Measurements from ENCODE around the gene HOXB6. TPM values are rescaled to one million over a fixed set of nuclear protein-coding genes. Genes with fewer than 3 reads are reported as not detected.

Gene HOXB6
- 0.13 TPM in 1 of 2 replicates, not detected in the other for total RNA-seq

GRCh38 chr17:48604770-48605329 is at the start of gene HOXB6:
Gene HOXB6, minus strand, starts transcription at chr17:48604986. Its CDS starts 6,836 bp downstream, at chr17:48598150.

GRCh38 chr17:48626245-48627117 is 21.7 kb upstream of the HOXB6 start, which contains the start of gene HOXB9:
Gene HOXB9, minus strand, starts transcription at chr17:48626358. Its CDS starts 89 bp downstream, at chr17:48626269.

GRCh38 chr17:48615047-48615962 is 10.5 kb upstream of the HOXB6 start, which contains the start of gene HOXB8:
Gene HOXB8, minus strand, starts transcription at chr17:48615292. Its CDS starts 588 bp downstream, at chr17:48614704.

GRCh38 chr17:48610282-48611211 is 5.8 kb upstream of the HOXB6 start, which contains the start of gene HOXB7:
Gene HOXB7, minus strand, starts transcription at chr17:48611017. Its CDS starts 99 bp downstream, at chr17:48610918.

GRCh38 chr17:48593126-48593829 is 11.5 kb downstream of the HOXB6 start, which contains the start of gene HOXB5:
Gene HOXB5, minus strand, starts transcription at chr17:48593779. Its CDS starts 97 bp downstream, at chr17:48593682.

GRCh38 chr17:48589831-48590606 is 14.8 kb downstream of the HOXB6 start, which contains the start of gene HOXB3:
Gene HOXB3, minus strand, starts transcription at chr17:48590241. Its CDS starts 37,767 bp downstream, at chr17:48552474.

GRCh38 chr17:48577946-48578615 is 26.7 kb downstream of the HOXB6 start, which contains the start of gene HOXB4:
Gene HOXB4, minus strand, starts transcription at chr17:48578350. Its CDS starts 31 bp downstream, at chr17:48578319.

Other genes starting within 250 kb of the HOXB6 start
- gene SKAP1, start 174.8 kb downstream of the HOXB6 start, total RNA-seq, result 0.13 TPM in 1 of 2 replicates, not detected in the other
- gene HOXB1, start 74.0 kb downstream of the HOXB6 start, total RNA-seq, result not detected in 2 replicates
- 1.5 and 1.8 TPM in 2 replicates for gene HOXB2, start 59.9 kb downstream of the HOXB6 start, total RNA-seq
- 0.06 and 0.26 TPM in 2 replicates for gene HOXB4, start 26.6 kb downstream of the HOXB6 start, total RNA-seq
- gene HOXB3, start 14.7 kb downstream of the HOXB6 start, total RNA-seq, result 0.26 and 0.31 TPM in 2 replicates
- gene HOXB5, start 11.2 kb downstream of the HOXB6 start, total RNA-seq, result not detected in 2 replicates
- not detected in 2 replicates for gene HOXB7, start 6.0 kb upstream of the HOXB6 start, total RNA-seq
- gene HOXB8, start 10.3 kb upstream of the HOXB6 start, total RNA-seq, result not detected in 2 replicates
- gene HOXB9, start 21.4 kb upstream of the HOXB6 start, total RNA-seq, result not detected in 2 replicates
- not detected in 2 replicates for gene PRAC1, start 117.5 kb upstream of the HOXB6 start, total RNA-seq
- gene PRAC2, start 118.2 kb upstream of the HOXB6 start, total RNA-seq, result not detected in 2 replicates
- not detected in 2 replicates for gene HOXB13, start 123.8 kb upstream of the HOXB6 start, total RNA-seq
- gene TTLL6, start 212.2 kb upstream of the HOXB6 start, total RNA-seq, result 0.06 TPM in 1 of 2 replicates, not detected in the other
- 36.5 and 59.5 TPM in 2 replicates for gene CALCOCO2, start 226.0 kb upstream of the HOXB6 start, total RNA-seq

All from aortic smooth muscle cell (primary cell).